HCT116 (cell line): ENCODE data around the gene ACOT11.

ENCODE experiments used
- EZH2 ChIP-seq: fragments of 200-600 bp; sonication (generic); IDR thresholded peaks from 2 replicates; pipeline ENCODE4 v1.6.1; 2017; ENCODE audit warnings: antibody characterized with exemption, mixed run types
- POLR2A ChIP-seq: IDR thresholded peaks from 2 replicates; pipeline ENCODE4 v1.7.0; 2011; ENCODE audit warnings: borderline replicate concordance; ENCODE audit not compliant: insufficient read depth, insufficient read length; ENCODE audit errors: extremely low read depth
- YY1 ChIP-seq: IDR thresholded peaks from 2 replicates; pipeline ENCODE4 v1.6.1; 2011; ENCODE audit warnings: low read length, low read depth, moderate library complexity, mild to moderate bottlenecking; ENCODE audit not compliant: insufficient replicate concordance; ENCODE audit errors: extremely low read depth
- TF ChIP-seq, protein P1 (sequence below): IDR thresholded peaks from 2 replicates; pipeline ENCODE4 v1.6.1; 2012
- TF ChIP-seq, protein P2 (sequence below), 3 experiments: fragments of 200-600 bp in 1 of 3; sonication (generic) in 1 of 3; IDR thresholded peaks in 2 of 3; conservative IDR thresholded peaks in 1 of 3; 2 replicates each; pipeline ENCODE4 v1.5.1; 2012 to 2017; ENCODE audit warnings: low read depth in 2 of 3, low read length in 2 of 3, antibody characterized with exemption in 1 of 3, borderline replicate concordance in 1 of 3, control low read depth in 1 of 3, mild to moderate bottlenecking in 1 of 3, mixed read lengths in 1 of 3, mixed run types in 1 of 3, moderate library complexity in 1 of 3; ENCODE audit not compliant: insufficient read depth in 1 of 3

DNA sequence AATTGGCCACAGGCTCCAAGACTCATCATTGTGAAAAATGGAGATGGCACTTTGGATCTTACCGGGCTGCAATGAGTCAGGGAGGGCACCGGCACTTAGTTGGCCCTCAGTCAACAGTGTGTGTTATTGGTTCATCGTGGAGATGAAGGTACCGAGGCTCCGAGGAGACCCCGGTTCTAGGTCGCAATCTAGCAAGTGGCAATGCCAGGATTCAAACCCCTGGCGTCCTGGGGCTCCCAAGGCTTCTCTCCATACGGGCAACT is 49.0 kb upstream of the ACOT11 start:
- TF ChIP-seq EZH2 (no peak), YY1 (no peak), POLR2A (no peak)
- TF ChIP-seq, protein P1, sequence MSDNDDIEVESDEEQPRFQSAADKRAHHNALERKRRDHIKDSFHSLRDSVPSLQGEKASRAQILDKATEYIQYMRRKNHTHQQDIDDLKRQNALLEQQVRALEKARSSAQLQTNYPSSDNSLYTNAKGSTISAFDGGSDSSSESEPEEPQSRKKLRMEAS: no peak
- TF ChIP-seq, protein P2, sequence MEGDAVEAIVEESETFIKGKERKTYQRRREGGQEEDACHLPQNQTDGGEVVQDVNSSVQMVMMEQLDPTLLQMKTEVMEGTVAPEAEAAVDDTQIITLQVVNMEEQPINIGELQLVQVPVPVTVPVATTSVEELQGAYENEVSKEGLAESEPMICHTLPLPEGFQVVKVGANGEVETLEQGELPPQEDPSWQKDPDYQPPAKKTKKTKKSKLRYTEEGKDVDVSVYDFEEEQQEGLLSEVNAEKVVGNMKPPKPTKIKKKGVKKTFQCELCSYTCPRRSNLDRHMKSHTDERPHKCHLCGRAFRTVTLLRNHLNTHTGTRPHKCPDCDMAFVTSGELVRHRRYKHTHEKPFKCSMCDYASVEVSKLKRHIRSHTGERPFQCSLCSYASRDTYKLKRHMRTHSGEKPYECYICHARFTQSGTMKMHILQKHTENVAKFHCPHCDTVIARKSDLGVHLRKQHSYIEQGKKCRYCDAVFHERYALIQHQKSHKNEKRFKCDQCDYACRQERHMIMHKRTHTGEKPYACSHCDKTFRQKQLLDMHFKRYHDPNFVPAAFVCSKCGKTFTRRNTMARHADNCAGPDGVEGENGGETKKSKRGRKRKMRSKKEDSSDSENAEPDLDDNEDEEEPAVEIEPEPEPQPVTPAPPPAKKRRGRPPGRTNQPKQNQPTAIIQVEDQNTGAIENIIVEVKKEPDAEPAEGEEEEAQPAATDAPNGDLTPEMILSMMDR (IDR thresholded peaks at IDR 0.05 in 2 of 3, conservative IDR thresholded peaks at IDR 0.05 in 1 of 3; ENCODE audit: borderline replicate concordance in 1 of 3, insufficient read depth in 1 of 3, low read depth in 2 of 3, low read length in 2 of 3): no peak
